Measurements from ENCODE around the gene OR2T1.
"Not testable (repeated sequence)": the region's sequence is repeated elsewhere in the genome, so short reads cannot be mapped to it uniquely, and the experiment has no call there.

- not testable (repeated sequence) for TF ChIP-seq CTCF, POLR2A (IDR thresholded peaks at IDR 0.05)
These were observed 25.3 kb downstream of the OR2T1 start for GRCh38 chr1:248428192-248428533.

Measured in esophagus squamous epithelium (tissue), 4 donors.